B cell (primary cell): ENCODE data around the gene CCDC28A.

ENCODE experiments used
- CTCF ChIP-seq: fragments of 200-600 bp; IDR thresholded peaks from one replicate; pipeline ENCODE4 v1.8.0; 2022; ENCODE audit warnings: antibody characterized with exemption, mild to moderate bottlenecking
- EZH2 ChIP-seq: IDR thresholded peaks from 2 replicates; pipeline ENCODE4 v1.6.1; 2012; ENCODE audit warnings: borderline replicate concordance, low read depth, mild to moderate bottlenecking, moderate library complexity, low read length; ENCODE audit not compliant: insufficient read depth, poor library complexity, severe bottlenecking

DNA sequence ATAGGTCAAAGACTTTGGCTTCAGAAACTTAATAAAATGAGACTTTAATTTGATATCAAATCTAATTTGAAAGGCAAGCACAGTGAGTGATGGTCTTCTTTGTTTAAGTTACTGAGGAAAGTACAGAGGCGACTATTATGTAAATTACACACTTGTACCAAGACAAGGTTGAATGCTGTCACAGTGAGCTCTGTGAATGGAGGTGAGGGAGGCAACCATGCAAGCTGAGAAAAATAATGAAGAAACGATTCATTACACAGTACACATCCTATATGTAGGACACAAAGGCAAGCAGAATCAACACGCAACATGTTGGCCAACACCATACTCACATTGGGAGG is 46.8 kb upstream of the CCDC28A start:
- TF ChIP-seq CTCF (no peak), EZH2 (no peak)
